HEK293 (cell line): ENCODE measurements around the gene FRMD3.

Source experiments
- CTCF ChIA-PET: fragments of 350-600 bp; formaldehyde crosslinking; extraction: SDS; loops from one replicate; lab custom pipeline; 2021; ENCODE audit warnings: antibody characterized with exemption; lab: Yijun Ruan, JAX
- POLR2A ChIA-PET: fragments of 300-600 bp; formaldehyde crosslinking; extraction: SDS; loops from one replicate; lab custom pipeline; 2020; ENCODE audit warnings: antibody characterized with exemption, inconsistent platforms; lab: Yijun Ruan, JAX
- H3K27ac ChIP-seq: fragments of 200-500 bp; sonication (Bioruptor generic); 2 replicates; pipeline ENCODE4 v1.5.1; 2014; ENCODE audit warnings: low read depth, low read length, control low read depth, inconsistent platforms; ENCODE audit errors: extremely low read depth
- H3K36me3 ChIP-seq, 2 experiments: fragments of 200-500 bp in 1 of 2; sonication (Bioruptor generic) in 1 of 2; 1 replicate in 1 of 2; 2 replicates in 1 of 2; pipeline ENCODE4 v1.5.1; 2014 to 2017; ENCODE audit warnings: inconsistent platforms in 2 of 2, low read length in 2 of 2; ENCODE audit not compliant: control insufficient read depth in 2 of 2, insufficient read depth in 1 of 2
- H3K4me1 ChIP-seq: fragments of 200-500 bp; sonication (Bioruptor generic); 2 replicates; pipeline ENCODE4 v1.5.1; 2014; ENCODE audit warnings: mild to moderate bottlenecking, low read length, inconsistent platforms; ENCODE audit not compliant: control insufficient read depth, insufficient read depth
- H3K4me3 ChIP-seq: 2 replicates; pipeline ENCODE4 v1.5.1; 2011; ENCODE audit warnings: low read depth, mild to moderate bottlenecking, control low read depth, low read length, moderate library complexity
- H3K9me3 ChIP-seq: fragments of 200-500 bp; sonication (Bioruptor generic); 2 replicates; pipeline ENCODE4 v1.5.1; 2014; ENCODE audit warnings: low read depth, low read length, inconsistent platforms; ENCODE audit not compliant: control insufficient read depth, insufficient read depth
- HIC1 ChIP-seq: fragments of 450-650 bp; formaldehyde crosslinking; IDR thresholded peaks from 2 replicates; pipeline ENCODE4 v1.5.1; 2016; ENCODE audit warnings: missing biosample characterization, missing genetic modification characterization
- IKZF3 ChIP-seq: fragments of 450-650 bp; IDR thresholded peaks from 2 replicates; pipeline ENCODE4 v1.5.0; 2018; ENCODE audit warnings: missing biosample characterization, mild to moderate bottlenecking, missing genetic modification characterization, moderate library complexity
- PRDM4 ChIP-seq: fragments of 450-650 bp; formaldehyde crosslinking; IDR thresholded peaks from 2 replicates; pipeline ENCODE4 v1.5.1; 2017; ENCODE audit warnings: missing biosample characterization, missing genetic modification characterization
- SCRT1 ChIP-seq: fragments of 450-650 bp; formaldehyde crosslinking; IDR thresholded peaks from 2 replicates; pipeline ENCODE4 v1.5.1; 2016; ENCODE audit warnings: missing biosample characterization, missing genetic modification characterization, borderline replicate concordance
- SP2 ChIP-seq: fragments of 450-650 bp; formaldehyde crosslinking; IDR thresholded peaks from 2 replicates; pipeline ENCODE4 v1.5.1; 2016; ENCODE audit warnings: missing biosample characterization, missing genetic modification characterization
- SP3 ChIP-seq: fragments of 450-650 bp; formaldehyde crosslinking; IDR thresholded peaks from 2 replicates; pipeline ENCODE4 v1.5.1; 2016; ENCODE audit warnings: missing biosample characterization, missing genetic modification characterization
- WT1 ChIP-seq: fragments of 450-650 bp; formaldehyde crosslinking; IDR thresholded peaks from 2 replicates; pipeline ENCODE4 v1.5.1; 2016; ENCODE audit warnings: missing biosample characterization, missing genetic modification characterization
- ZBTB49 ChIP-seq: fragments of 450-650 bp; formaldehyde crosslinking; IDR thresholded peaks from 2 replicates; pipeline ENCODE4 v1.5.1; 2016; ENCODE audit warnings: missing biosample characterization, missing genetic modification characterization, low read depth
- ZBTB6 ChIP-seq: fragments of 450-650 bp; formaldehyde crosslinking; IDR thresholded peaks from 2 replicates; pipeline ENCODE4 v1.5.1; 2017; ENCODE audit warnings: missing biosample characterization, missing genetic modification characterization
- ZFP69B ChIP-seq: fragments of 450-650 bp; formaldehyde crosslinking; IDR thresholded peaks from 2 replicates; pipeline ENCODE4 v1.5.1; 2016; ENCODE audit warnings: missing biosample characterization, missing genetic modification characterization
- ZNF169 ChIP-seq: fragments of 450-650 bp; formaldehyde crosslinking; IDR thresholded peaks from 2 replicates; pipeline ENCODE4 v1.5.1; 2016; ENCODE audit warnings: missing biosample characterization, missing genetic modification characterization
- ZNF174 ChIP-seq: fragments of 450-650 bp; formaldehyde crosslinking; IDR thresholded peaks from 2 replicates; pipeline ENCODE4 v1.5.0; 2017; ENCODE audit warnings: missing biosample characterization, mild to moderate bottlenecking, missing genetic modification characterization
- ZNF18 ChIP-seq: fragments of 450-650 bp; formaldehyde crosslinking; IDR thresholded peaks from 2 replicates; pipeline ENCODE4 v1.5.1; 2016; ENCODE audit warnings: missing biosample characterization, missing genetic modification characterization
- ZNF214 ChIP-seq: fragments of 450-650 bp; formaldehyde crosslinking; IDR thresholded peaks from 2 replicates; pipeline ENCODE4 v1.5.1; 2017; ENCODE audit warnings: missing biosample characterization, mild to moderate bottlenecking, missing genetic modification characterization, borderline replicate concordance
- ZNF239 ChIP-seq: fragments of 450-650 bp; formaldehyde crosslinking; IDR thresholded peaks from 2 replicates; pipeline ENCODE4 v1.5.1; 2016; ENCODE audit warnings: missing biosample characterization, missing genetic modification characterization
- ZNF292 ChIP-seq: fragments of 450-650 bp; formaldehyde crosslinking; IDR thresholded peaks from 2 replicates; pipeline ENCODE4 v1.5.1; 2016; ENCODE audit warnings: low read depth, missing biosample characterization, missing genetic modification characterization, borderline replicate concordance
- ZNF629 ChIP-seq: fragments of 450-650 bp; formaldehyde crosslinking; IDR thresholded peaks from 2 replicates; pipeline ENCODE4 v1.5.1; 2017; ENCODE audit warnings: missing biosample characterization, missing genetic modification characterization
- ZNF654 ChIP-seq: fragments of 450-650 bp; formaldehyde crosslinking; IDR thresholded peaks from 2 replicates; pipeline ENCODE4 v1.5.1; 2016; ENCODE audit warnings: low read depth, missing biosample characterization, missing genetic modification characterization
- ZNF677 ChIP-seq: fragments of 450-650 bp; IDR thresholded peaks from 2 replicates; pipeline ENCODE4 v1.5.0; 2018; ENCODE audit warnings: missing biosample characterization, mild to moderate bottlenecking, missing genetic modification characterization, moderate library complexity
- ZNF692 ChIP-seq: fragments of 450-650 bp; formaldehyde crosslinking; IDR thresholded peaks from 2 replicates; pipeline ENCODE4 v1.5.1; 2016; ENCODE audit warnings: missing biosample characterization, missing genetic modification characterization

The FRMD3 gene

GRCh38 chr9:83372957-83373356, 165.2 kb downstream of the FRMD3 start:
- H3K9me3 ChIP-seq: no peaks in the 10 kb centered on the region
- POLR2A ChIA-PET: no interaction called here

GRCh38 chr9:83367326-83367725, 170.9 kb downstream of the FRMD3 start:
- Histone ChIP-seq H3K9me3 (no peaks in the 10 kb centered on the region), H3K36me3 (no peaks in the 10 kb centered on the region), H3K4me1 (no peaks in the 10 kb centered on the region), H3K27ac (no peak overlapping the region), H3K4me3 (no peak overlapping the region)
- ChIA-PET POLR2A (no interaction called here), CTCF (interaction anchor here (1.4 kb wide), 1 partner anchor 33 kb away, joined by 3 read pairs; no protein-coding TSS in a partner anchor)
- no peak for TF ChIP-seq ZBTB6 (tag by site-specific recombination)
- no peak for TF ChIP-seq ZNF214 (tag by site-specific recombination)
- TF ChIP-seq ZNF174: no peak
- no peak for TF ChIP-seq SP2 (tag by site-specific recombination)
- TF ChIP-seq HIC1 (tag by site-specific recombination): no peak
- no peak for TF ChIP-seq ZNF692
- no peak for TF ChIP-seq ZNF18 (tag by site-specific recombination)
- no peak for TF ChIP-seq ZNF629 (tag by site-specific recombination)
- no peak for TF ChIP-seq SCRT1 (tag by site-specific recombination)
- TF ChIP-seq, all 188 proteins: peak for 0

More at GRCh38 chr9:83372957-83373356, 165.2 kb downstream of the FRMD3 start:
- Histone ChIP-seq H3K4me1 (no peaks in the 10 kb centered on the region), H3K27ac (no peak overlapping the region), H3K36me3 (no peaks in the 10 kb centered on the region), H3K4me3 (no peak overlapping the region)
- CTCF ChIA-PET: no interaction called here
- no peak for TF ChIP-seq WT1 (tag by site-specific recombination)
- no peak for TF ChIP-seq IKZF3 (tag by site-specific recombination)
- TF ChIP-seq ZNF292 (tag by site-specific recombination): no peak
- TF ChIP-seq ZFP69B (tag by site-specific recombination): no peak
- no peak for TF ChIP-seq ZNF169 (tag by site-specific recombination)
- TF ChIP-seq PRDM4 (tag by site-specific recombination): no peak
- TF ChIP-seq SP3 (tag by site-specific recombination): no peak
- TF ChIP-seq ZNF239 (tag by site-specific recombination): no peak
- no peak for TF ChIP-seq ZNF677 (tag by site-specific recombination)
- no peak for TF ChIP-seq ZBTB49 (tag by site-specific recombination)
- TF ChIP-seq ZNF654: no peak
